Neutrophil (primary cell): ENCODE results near the gene INS.

Source experiments
- H3K27ac ChIP-seq: fragments of 200-600 bp; sonication (generic); 2 replicates; pipeline ENCODE4 v1.5.1; 2016; ENCODE audit warnings: mild to moderate bottlenecking, moderate library complexity
- H3K27me3 ChIP-seq: fragments of 200-600 bp; sonication (generic); 2 replicates; pipeline ENCODE4 v1.6.0; 2016; ENCODE audit warnings: mild to moderate bottlenecking
- H3K36me3 ChIP-seq: fragments of 200-600 bp; sonication (generic); 2 replicates; pipeline ENCODE4 v1.5.1; 2017
- H3K4me1 ChIP-seq, 2 experiments: fragments of 200-600 bp in 1 of 2; sonication (generic) in 1 of 2; 1 replicate in 1 of 2; 2 replicates in 1 of 2; pipeline versions ENCODE4 v1.5.1 to v1.6.1; 2013 to 2016; ENCODE audit warnings: low read depth in 1 of 2, low read length in 1 of 2, mild to moderate bottlenecking in 1 of 2, moderate library complexity in 1 of 2; ENCODE audit not compliant: control insufficient read depth in 1 of 2, insufficient read depth in 1 of 2
- H3K4me3 ChIP-seq, 2 experiments: fragments of 200-600 bp in 1 of 2; sonication (generic) in 1 of 2; 1 replicate in 1 of 2; 2 replicates in 1 of 2; pipeline ENCODE4 v1.5.1; 2013 to 2016; ENCODE audit warnings: low read depth in 1 of 2, low read length in 1 of 2, mild to moderate bottlenecking in 1 of 2, moderate library complexity in 1 of 2
- H3K9me3 ChIP-seq: fragments of 200-600 bp; sonication (generic); 2 replicates; pipeline ENCODE4 v1.5.1; 2016
- TF ChIP-seq, protein P1 (sequence below): fragments of 200-600 bp; sonication (generic); IDR thresholded peaks from 2 replicates; pipeline ENCODE4 v1.5.1; 2016; ENCODE audit warnings: antibody characterized with exemption

Gene INS

GRCh38 chr11:2166091-2166851 lies 5.3 kb upstream of the INS start:
- H3K4me1 ChIP-seq: no peaks in the 10 kb centered on the region
- TF ChIP-seq, protein P1, sequence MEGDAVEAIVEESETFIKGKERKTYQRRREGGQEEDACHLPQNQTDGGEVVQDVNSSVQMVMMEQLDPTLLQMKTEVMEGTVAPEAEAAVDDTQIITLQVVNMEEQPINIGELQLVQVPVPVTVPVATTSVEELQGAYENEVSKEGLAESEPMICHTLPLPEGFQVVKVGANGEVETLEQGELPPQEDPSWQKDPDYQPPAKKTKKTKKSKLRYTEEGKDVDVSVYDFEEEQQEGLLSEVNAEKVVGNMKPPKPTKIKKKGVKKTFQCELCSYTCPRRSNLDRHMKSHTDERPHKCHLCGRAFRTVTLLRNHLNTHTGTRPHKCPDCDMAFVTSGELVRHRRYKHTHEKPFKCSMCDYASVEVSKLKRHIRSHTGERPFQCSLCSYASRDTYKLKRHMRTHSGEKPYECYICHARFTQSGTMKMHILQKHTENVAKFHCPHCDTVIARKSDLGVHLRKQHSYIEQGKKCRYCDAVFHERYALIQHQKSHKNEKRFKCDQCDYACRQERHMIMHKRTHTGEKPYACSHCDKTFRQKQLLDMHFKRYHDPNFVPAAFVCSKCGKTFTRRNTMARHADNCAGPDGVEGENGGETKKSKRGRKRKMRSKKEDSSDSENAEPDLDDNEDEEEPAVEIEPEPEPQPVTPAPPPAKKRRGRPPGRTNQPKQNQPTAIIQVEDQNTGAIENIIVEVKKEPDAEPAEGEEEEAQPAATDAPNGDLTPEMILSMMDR: peak; percentile 33
- no peaks in the 10 kb centered on the region for H3K36me3 ChIP-seq
- H3K27me3 ChIP-seq: peaks cover 46% of the 10 kb centered on the region
- no peaks in the 10 kb centered on the region for H3K9me3 ChIP-seq
- no peak overlapping the region for H3K27ac ChIP-seq
- H3K4me3 ChIP-seq: no peak overlapping the region

GRCh38 chr11:2165571-2165970 lies 4.6 kb upstream of the INS start:
- H3K27ac ChIP-seq: no peak overlapping the region
- no peaks in the 10 kb centered on the region for H3K4me1 ChIP-seq
- H3K9me3 ChIP-seq: no peaks in the 10 kb centered on the region
- no peak overlapping the region for H3K4me3 ChIP-seq
- peaks cover 46% of the 10 kb centered on the region for H3K27me3 ChIP-seq
- TF ChIP-seq, protein P1: no peak
- H3K36me3 ChIP-seq: no peaks in the 10 kb centered on the region

GRCh38 chr11:2164861-2165555 lies 4.0 kb upstream of the INS start:
- TF ChIP-seq, protein P1: no peak
- H3K27me3 ChIP-seq: peaks cover 43% of the 10 kb centered on the region
- no peaks in the 10 kb centered on the region for H3K4me1 ChIP-seq
- no peaks in the 10 kb centered on the region for H3K36me3 ChIP-seq
- H3K27ac ChIP-seq: no peak overlapping the region
- H3K4me3 ChIP-seq: no peak overlapping the region
- no peaks in the 10 kb centered on the region for H3K9me3 ChIP-seq

DNA sequence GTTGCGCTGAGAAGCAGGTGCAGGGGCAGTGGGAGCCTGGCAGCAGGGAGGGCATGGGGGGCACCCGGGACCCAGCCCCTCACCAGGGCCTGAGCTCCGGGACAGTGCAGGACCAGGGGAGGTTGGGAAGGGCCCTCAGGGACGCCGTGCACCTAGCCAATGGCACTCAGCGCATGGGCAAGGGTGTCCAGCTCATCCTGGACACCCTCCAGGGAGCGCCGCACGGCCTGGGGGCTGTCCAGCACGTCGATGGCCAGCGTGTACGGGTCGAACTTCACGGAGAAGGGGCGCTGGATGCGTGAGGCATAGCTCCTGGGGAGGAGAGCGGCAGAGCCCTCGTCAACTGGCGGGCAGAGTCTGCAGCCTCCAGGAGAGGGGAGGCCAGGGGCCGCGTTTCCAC lies 3.1 kb upstream of the INS start:
- Histone ChIP-seq H3K36me3 (no peaks in the 10 kb centered on the region), H3K27ac (no peak overlapping the region), H3K4me1 (no peaks in the 10 kb centered on the region), H3K9me3 (no peaks in the 10 kb centered on the region), H3K4me3 (no peak overlapping the region), H3K27me3 (peaks cover 37% of the 10 kb centered on the region)
- TF ChIP-seq, protein P1: no peak

GRCh38 chr11:2163428-2163978 lies 2.5 kb upstream of the INS start:
- Histone ChIP-seq H3K36me3 (no peaks in the 10 kb centered on the region), H3K27me3 (peaks cover 37% of the 10 kb centered on the region), H3K27ac (no peak overlapping the region), H3K4me1 (no peaks in the 10 kb centered on the region), H3K9me3 (no peaks in the 10 kb centered on the region), H3K4me3 (no peak overlapping the region)
- TF ChIP-seq, protein P1: no peak
